ENCODE measurements around the gene DNMT3A.
A peak's percentile ranks its signal among the peaks of the same experiment; 100 is the strongest.

DNMT3A gene

GRCh38 chr2:25245141-25245540 lies 96.6 kb downstream of the DNMT3A start:
- DNase-seq (ENCODE audit: low read depth in 2 of 3, low spot score in 1 of 3): no peak

GRCh38 chr2:25243995-25244394 lies 97.7 kb downstream of the DNMT3A start:
- DNase-seq (ENCODE audit: low read depth in 2 of 3, low spot score in 1 of 3): no peak

GRCh38 chr2:25241452-25241851 lies 100.3 kb downstream of the DNMT3A start:
- DNase-seq (ENCODE audit: low read depth in 2 of 3, low spot score in 1 of 3): no peak

- no peak for DNase-seq (ENCODE audit: low read depth in 2 of 3, low spot score in 1 of 3)
Measured at GRCh38 chr2:25240636-25241035, 101.1 kb downstream of the DNMT3A start.

- no peak for DNase-seq (ENCODE audit: low read depth in 2 of 3, low spot score in 1 of 3)
Measured at GRCh38 chr2:25238920-25239319, 102.8 kb downstream of the DNMT3A start.

- no peak for DNase-seq (ENCODE audit: low read depth in 2 of 3, low spot score in 1 of 3)
Measured at GRCh38 chr2:25237764-25238163, 104.0 kb downstream of the DNMT3A start.

- no peak for DNase-seq (ENCODE audit: low read depth in 2 of 3, low spot score in 1 of 3)
Measured at GRCh38 chr2:25236736-25237135, 105.0 kb downstream of the DNMT3A start.

GRCh38 chr2:25234738-25235137 lies 107.0 kb downstream of the DNMT3A start:
- no peak for DNase-seq (ENCODE audit: low read depth in 2 of 3, low spot score in 1 of 3)

GRCh38 chr2:25233916-25234605 lies 107.7 kb downstream of the DNMT3A start:
- no peak for DNase-seq (ENCODE audit: low read depth in 2 of 3, low spot score in 1 of 3)

- DNase-seq (ENCODE audit: low read depth in 2 of 3, low spot score in 1 of 3): no peak
Measured at GRCh38 chr2:25232248-25232825, 109.4 kb downstream of the DNMT3A start.

- no peak for DNase-seq (ENCODE audit: low read depth in 2 of 3, low spot score in 1 of 3)
Measured at GRCh38 chr2:25230948-25231311, 110.8 kb downstream of the DNMT3A start.

- DNase-seq (ENCODE audit: low read depth in 2 of 3, low spot score in 1 of 3): no peak
Measured at GRCh38 chr2:25230198-25230947, 111.4 kb downstream of the DNMT3A start.

GRCh38 chr2:25229279-25230197 lies 112.2 kb downstream of the DNMT3A start:
- no peak for DNase-seq (ENCODE audit: low read depth in 2 of 3, low spot score in 1 of 3)

GRCh38 chr2:25228848-25229278 lies 112.9 kb downstream of the DNMT3A start:
- peak in 1 of 3 donors; percentile 24 for DNase-seq (ENCODE audit: low read depth in 2 of 3, low spot score in 1 of 3)

GRCh38 chr2:25227576-25227975 lies 114.1 kb downstream of the DNMT3A start:
- no peak for DNase-seq (ENCODE audit: low read depth in 2 of 3, low spot score in 1 of 3)

- DNase-seq (ENCODE audit: low read depth in 2 of 3, low spot score in 1 of 3): no peak
Measured at GRCh38 chr2:25226827-25227226, 114.9 kb downstream of the DNMT3A start.

GRCh38 chr2:25222477-25223121 lies 119.1 kb downstream of the DNMT3A start:
- DNase-seq (ENCODE audit: low read depth in 2 of 3, low spot score in 1 of 3): no peak

- DNase-seq (ENCODE audit: low read depth in 2 of 3, low spot score in 1 of 3): no peak
Measured at GRCh38 chr2:25221579-25221978, 120.1 kb downstream of the DNMT3A start.

GRCh38 chr2:25220313-25220712 lies 121.4 kb downstream of the DNMT3A start:
- DNase-seq (ENCODE audit: low read depth in 2 of 3, low spot score in 1 of 3): no peak

- no peak for DNase-seq (ENCODE audit: low read depth in 2 of 3, low spot score in 1 of 3)
Measured at GRCh38 chr2:25219621-25220020, 122.1 kb downstream of the DNMT3A start.

- DNase-seq (ENCODE audit: low read depth in 2 of 3, low spot score in 1 of 3): no peak
Measured at GRCh38 chr2:25218100-25218499, 123.6 kb downstream of the DNMT3A start.
